H1 (cell line): ENCODE results near the gene WFIKKN1. TPM values are rescaled to one million over a fixed set of nuclear protein-coding genes. Genes with fewer than 3 reads are reported as not detected.

Experiments
- CTCF ChIA-PET: fragments of 300-600 bp; sonication (Branson Sonifier 250); formaldehyde crosslinking; loops from one replicate; lab custom pipeline; 2021; ENCODE audit not compliant: partially characterized antibody; lab: Charles Lee
- POLR2A ChIA-PET: fragments of 300-600 bp; sonication (Branson Sonifier 250); formaldehyde crosslinking; loops from one replicate; lab custom pipeline; 2021; ENCODE audit warnings: inconsistent platforms; ENCODE audit not compliant: partially characterized antibody; lab: Charles Lee
- DNase-seq, 2 experiments: peaks; one replicate each; pipeline versions ENCODE4 v3.0.0 to v3.0.0-alpha.2; 2010 to 2022; ENCODE audit warnings: low spot score in 2 of 2, low read depth in 1 of 2, mixed read lengths in 1 of 2
- FAIRE-seq: peaks from 2 replicates; lab custom pipeline; 2011; peaks lifted over from hg19 to GRCh38; lab: Jason Lieb, UNC
- H2AFZ ChIP-seq: 2 replicates; pipeline ENCODE4 v1.8.1; 2012; ENCODE audit warnings: low read length, inconsistent platforms
- H2AK5ac ChIP-seq: 2 replicates; pipeline ENCODE4 v1.6.1; 2013; ENCODE audit warnings: low read depth, low read length
- H2BK120ac ChIP-seq: replicated peaks from 2 replicates; pipeline ENCODE3; 2013; ENCODE audit warnings: low read depth, low read length, inconsistent platforms
- H2BK12ac ChIP-seq: 2 replicates; pipeline ENCODE4 v1.6.1; 2013; ENCODE audit warnings: low read depth, low read length
- H2BK15ac ChIP-seq: 2 replicates; pipeline ENCODE4 v1.6.1; 2013; ENCODE audit warnings: low read length
- H2BK20ac ChIP-seq: 2 replicates; pipeline ENCODE4 v1.6.1; 2013; ENCODE audit warnings: low read length
- H2BK5ac ChIP-seq: 2 replicates; pipeline ENCODE4 v1.6.1; 2013; ENCODE audit warnings: low read depth, low read length
- H3K14ac ChIP-seq: 2 replicates; pipeline ENCODE4 v1.6.1; 2013; ENCODE audit warnings: inconsistent platforms; ENCODE audit not compliant: insufficient read length
- H3K18ac ChIP-seq: 2 replicates; pipeline ENCODE4 v1.6.1; 2013; ENCODE audit warnings: low read length; ENCODE audit errors: extremely low read depth
- H3K23ac ChIP-seq: 2 replicates; pipeline ENCODE4 v1.6.1; 2013; ENCODE audit warnings: inconsistent platforms; ENCODE audit not compliant: insufficient read length
- H3K23me2 ChIP-seq: 2 replicates; pipeline ENCODE4 v1.6.1; 2013; ENCODE audit warnings: low read depth, low read length
- H3K27ac ChIP-seq: 2 replicates; pipeline ENCODE4 v1.6.1; 2011; ENCODE audit warnings: low read depth, low read length, inconsistent platforms
- H3K27me3 ChIP-seq, 4 experiments: replicated peaks in 1 of 4; 1 replicate in 1 of 4; 2 replicates in 3 of 4; pipeline versions ENCODE4 v1.6.1 to v1.8.1; 2011 to 2013; ENCODE audit warnings: low read length in 3 of 4, mild to moderate bottlenecking in 3 of 4, inconsistent platforms in 2 of 4, mixed read lengths in 2 of 4, moderate library complexity in 1 of 4; ENCODE audit not compliant: control insufficient read depth in 3 of 4, insufficient read depth in 3 of 4; ENCODE audit errors: extremely low read depth in 1 of 4
- H3K36me3 ChIP-seq, 4 experiments: 2 replicates each; pipeline versions ENCODE4 v1.6.1 to v1.8.1; 2011 to 2013; ENCODE audit warnings: mild to moderate bottlenecking in 4 of 4, low read length in 3 of 4, moderate library complexity in 2 of 4, control low read depth in 1 of 4, inconsistent platforms in 1 of 4; ENCODE audit not compliant: insufficient read depth in 4 of 4, control insufficient read depth in 2 of 4
- H3K4ac ChIP-seq: replicated peaks from 2 replicates; pipeline ENCODE3; 2013; ENCODE audit warnings: low read length, low read depth, mixed read lengths, inconsistent platforms; ENCODE audit not compliant: insufficient read length
- H3K4me1 ChIP-seq, 4 experiments: replicated peaks in 1 of 4; 1 replicate in 1 of 4; 2 replicates in 3 of 4; pipeline versions ENCODE4 v1.6.1 to v1.8.1; 2011 to 2013; ENCODE audit warnings: low read length in 3 of 4, inconsistent platforms in 2 of 4, mixed read lengths in 1 of 4; ENCODE audit not compliant: insufficient read depth in 4 of 4, control insufficient read depth in 3 of 4
- H3K4me2 ChIP-seq, 2 experiments: 2 replicates each; pipeline versions ENCODE4 v1.6.1 to v1.8.1; 2011 to 2013; ENCODE audit warnings: low read depth in 2 of 2, low read length in 2 of 2, control low read depth in 1 of 2, inconsistent platforms in 1 of 2, mild to moderate bottlenecking in 1 of 2; ENCODE audit not compliant: insufficient read depth in 1 of 2
- H3K4me3 ChIP-seq, 4 experiments: fragments of 200-600, 300-600 bp in 1 of 4; sonication (generic), shearing (Covaris generic), sonication (Bioruptor Twin) in 1 of 4; 2 replicates each; pipeline versions ENCODE4 v1.5.1 to v1.8.1; 2011 to 2016; ENCODE audit warnings: low read length in 4 of 4, low read depth in 3 of 4, control low read depth in 2 of 4, inconsistent platforms in 2 of 4, mild to moderate bottlenecking in 2 of 4, mixed read lengths in 1 of 4, moderate library complexity in 1 of 4; ENCODE audit not compliant: insufficient read depth in 2 of 4; ENCODE audit errors: extremely low read depth in 1 of 4
- H3K56ac ChIP-seq: replicated peaks from 2 replicates; pipeline ENCODE3; 2013; ENCODE audit warnings: low read depth, mild to moderate bottlenecking, mixed read lengths, low read length, inconsistent platforms; ENCODE audit not compliant: insufficient read length
- H3K79me1 ChIP-seq: 2 replicates; pipeline ENCODE4 v1.6.1; 2013; ENCODE audit warnings: low read depth, low read length, control low read depth
- H3K79me2 ChIP-seq, 2 experiments: 2 replicates each; pipeline versions ENCODE4 v1.6.1 to v1.8.1; 2012 to 2013; ENCODE audit warnings: low read length in 2 of 2, mild to moderate bottlenecking in 2 of 2, inconsistent platforms in 1 of 2; ENCODE audit not compliant: insufficient read depth in 2 of 2, control insufficient read depth in 1 of 2
- H3K9ac ChIP-seq, 4 experiments: replicated peaks in 1 of 4; 1 replicate in 1 of 4; 2 replicates in 3 of 4; pipeline versions ENCODE4 v1.6.1 to v1.8.1; 2011 to 2013; ENCODE audit warnings: low read depth in 3 of 4, low read length in 3 of 4, control low read depth in 2 of 4, mild to moderate bottlenecking in 2 of 4, moderate library complexity in 2 of 4, inconsistent platforms in 1 of 4; ENCODE audit errors: extremely low read depth in 1 of 4
- H3K9me3 ChIP-seq, 2 experiments: 2 replicates each; pipeline versions ENCODE4 v1.6.1 to v1.8.1; 2012 to 2013; ENCODE audit warnings: mild to moderate bottlenecking in 2 of 2, moderate library complexity in 2 of 2, control low read depth in 1 of 2, inconsistent platforms in 1 of 2, low read depth in 1 of 2, low read length in 1 of 2, mixed read lengths in 1 of 2; ENCODE audit not compliant: insufficient read depth in 2 of 2
- H4K20me1 ChIP-seq, 2 experiments: replicated peaks in 1 of 2; 2 replicates each; pipeline versions ENCODE3 to v1.8.1; 2011 to 2013; ENCODE audit warnings: inconsistent platforms in 2 of 2, low read length in 2 of 2, mild to moderate bottlenecking in 1 of 2; ENCODE audit not compliant: insufficient read depth in 2 of 2, control insufficient read depth in 1 of 2
- H4K5ac ChIP-seq: 2 replicates; pipeline ENCODE4 v1.6.1; 2013; ENCODE audit warnings: low read length, low read depth, mixed read lengths, inconsistent platforms; ENCODE audit not compliant: insufficient read length
- H4K8ac ChIP-seq: 2 replicates; pipeline ENCODE4 v1.8.0; 2013; ENCODE audit warnings: mild to moderate bottlenecking, moderate library complexity, low read length, inconsistent platforms; ENCODE audit not compliant: insufficient read depth; ENCODE audit errors: extremely low read depth
- H4K91ac ChIP-seq: replicated peaks from 2 replicates; pipeline ENCODE3; 2013; ENCODE audit warnings: low read length, mixed read lengths, inconsistent platforms; ENCODE audit not compliant: insufficient read length
- BCL11A ChIP-seq, 2 experiments: IDR thresholded peaks; one replicate each; pipeline ENCODE4 v1.6.1; 2011; ENCODE audit warnings: low read depth in 2 of 2, low read length in 2 of 2, mild to moderate bottlenecking in 2 of 2
- CBX8 ChIP-seq: fragments of 300-800, 300-1000 bp; sonication (generic); IDR thresholded peaks from 2 replicates; pipeline ENCODE4 v1.7.1; 2016; ENCODE audit warnings: low read depth, low read length, borderline replicate concordance
- FOSL1 ChIP-seq: IDR thresholded peaks from 2 replicates; pipeline ENCODE4 v1.6.1; 2011; ENCODE audit warnings: mild to moderate bottlenecking, low read depth, low read length, moderate library complexity; ENCODE audit not compliant: insufficient read depth
- JUN ChIP-seq: IDR thresholded peaks from 2 replicates; pipeline ENCODE4 v1.6.1; 2011; ENCODE audit warnings: low read depth, mild to moderate bottlenecking, improper control_type of control experiment, low read length
- KDM1A ChIP-seq: fragments of 200-600, 300-600 bp; sonication (generic); IDR thresholded peaks from 2 replicates; pipeline ENCODE4 v1.7.1; 2016; ENCODE audit warnings: mild to moderate bottlenecking, low read length, borderline replicate concordance
- KDM4A ChIP-seq: IDR thresholded peaks from one replicate; pipeline ENCODE4 v1.7.1; 2012; ENCODE audit warnings: low read depth, mild to moderate bottlenecking, moderate library complexity, low read length, inconsistent platforms; ENCODE audit not compliant: severe bottlenecking
- POLR2A ChIP-seq, 2 experiments: IDR thresholded peaks; 1 replicate in 1 of 2; 2 replicates in 1 of 2; pipeline ENCODE4 v1.6.1; 2011; ENCODE audit warnings: low read depth in 2 of 2, low read length in 2 of 2, mild to moderate bottlenecking in 2 of 2; ENCODE audit errors: control extremely low read depth in 1 of 2
- POLR2AphosphoS5 ChIP-seq: IDR thresholded peaks from 2 replicates; pipeline ENCODE4 v1.6.1; 2011; ENCODE audit warnings: low read depth, low read length
- RNF2 ChIP-seq: fragments of 200-900, 300-1000 bp; sonication (generic); IDR thresholded peaks from 2 replicates; pipeline ENCODE4 v1.7.1; 2016; ENCODE audit warnings: borderline replicate concordance, low read depth, mild to moderate bottlenecking, antibody characterized with exemption, low read length; ENCODE audit not compliant: poor library complexity, severe bottlenecking; ENCODE audit errors: missing control alignments
- RXRA ChIP-seq: IDR thresholded peaks from 2 replicates; pipeline ENCODE4 v1.6.1; 2011; ENCODE audit warnings: low read depth, mild to moderate bottlenecking, low read length, moderate library complexity; ENCODE audit not compliant: insufficient read depth
- SIN3A ChIP-seq, 2 experiments: IDR thresholded peaks in 1 of 2; conservative IDR thresholded peaks in 1 of 2; 2 replicates each; pipeline ENCODE4 v1.6.1; 2011 to 2012; ENCODE audit warnings: low read length in 2 of 2, improper control_type of control experiment in 1 of 2, low read depth in 1 of 2, mild to moderate bottlenecking in 1 of 2
- SIRT6 ChIP-seq: IDR thresholded peaks from one replicate; pipeline ENCODE4 v1.7.1; 2012; ENCODE audit warnings: low read length, inconsistent platforms
- TAF7 ChIP-seq: optimal IDR thresholded peaks from 2 replicates; pipeline ENCODE3; 2011; ENCODE audit warnings: low read depth, mild to moderate bottlenecking, inconsistent platforms, low read length, moderate library complexity, borderline replicate concordance
- WGBS, 2 experiments: shearing (Covaris generic) in 1 of 2; methylation state at CpG; one replicate each; pipeline versions ENCODE4 v1.1.6 to v1.1.7; 2013 to 2015; ENCODE audit warnings: low lambda C conversion rate in 2 of 2, mixed read lengths in 2 of 2, inconsistent platforms in 1 of 2, low coverage in 1 of 2, missing lambda C conversion rate in 1 of 2; ENCODE audit not compliant: insufficient replicate concordance in 2 of 2, insufficient coverage in 1 of 2, insufficient read length in 1 of 2; ENCODE audit errors: extremely low coverage in 1 of 2, missing lambda C conversion rate in 1 of 2; 5-methylcytosine and 5-hydroxymethylcytosine counted together
- polyA plus RNA-seq, 7 experiments: library from polyadenylated mRNA; depleted of rRNA in 3 of 7; stranded (reverse) in 5 of 7; unstranded in 2 of 7; fragments of >200 nt in 5 of 7; fragments of 200-250 nt in 2 of 7; gene quantifications; 1 replicate in 5 of 7; 2 replicates in 1 of 7; 4 replicates in 1 of 7; pipeline versions ENCODE4 v1.2.1 to v1.2.3, GENCODE V29; 2011 to 2013; ENCODE audit warnings: missing spikeins in 2 of 7, mixed read lengths in 2 of 7
- total RNA-seq: library from RNA; stranded (reverse); fragmentation: NEBNext Ultra II Directional; extraction: Animal tissue kit (Norgen Biotek cat#: 25700); gene quantifications from 2 replicates; pipeline ENCODE4 v1.2.1, GENCODE V29; 2021

The WFIKKN1 gene
- total and polyA plus RNA-seq, 2 of the 8 experiments (the other 6 are each of a cell fraction or from before 2014, with no cell fraction given), result 11.4 to 15.8 TPM

- no peak overlapping the region for H4K5ac ChIP-seq
- H4K91ac ChIP-seq, result no peak overlapping the region
- peaks cover 6% of the 10 kb centered on the region for H3K79me1 ChIP-seq
- H3K9ac ChIP-seq, result no peak overlapping the region
- peaks cover 0 to 9% of the 10 kb centered on the region in 2 experiments for H4K20me1 ChIP-seq
- H3K18ac ChIP-seq, result no peak overlapping the region
- H3K4ac ChIP-seq, result no peak overlapping the region
- DNase-seq (no peak), FAIRE-seq (no peak)
- ChIA-PET CTCF (interaction anchor here (1.1 to 5.2 kb wide), 15 partner anchors 9 to 184 kb away, joined by 3 to 29 read pairs (median 4); partner anchors contain the start of genes RAB11FIP3 and RAB40C), POLR2A (interaction anchor here (0.7 to 1.4 kb wide), 3 partner anchors 9 to 86 kb away, joined by 3 to 4 read pairs (median 3); no protein-coding TSS in a partner anchor)
- H2BK5ac ChIP-seq, result no peak overlapping the region
- no peak overlapping the region for H3K4me3 ChIP-seq
- H2BK15ac ChIP-seq, result no peak overlapping the region
- 0 out of 2 replicates have a peak overlapping the region, but pooled peaks have one; percentile 39 for H2AK5ac ChIP-seq
- H3K4me2 ChIP-seq, result no peak overlapping the region
- no peak overlapping the region for H3K14ac ChIP-seq
- H3K27ac ChIP-seq, result no peak overlapping the region
- no peak overlapping the region for H2AFZ ChIP-seq
- no peak overlapping the region for H3K23ac ChIP-seq
- no peaks in the 10 kb centered on the region; a peak in 1 of 8 replicates for H3K36me3 ChIP-seq
- H4K8ac ChIP-seq, result no peak overlapping the region
- peaks cover 5 to 7% of the 10 kb centered on the region in 2 experiments; a peak in 3 of 4 replicates for H3K9me3 ChIP-seq
- H3K27me3 ChIP-seq, result no peaks in the 10 kb centered on the region
- H2BK20ac ChIP-seq, result 0 out of 2 replicates have a peak overlapping the region, but pooled peaks have one; percentile 18
- no peak overlapping the region for H2BK120ac ChIP-seq
- H3K56ac ChIP-seq, result no peak overlapping the region
- no peaks in the 10 kb centered on the region for H3K23me2 ChIP-seq
- H3K79me2 ChIP-seq, result peaks cover 0 to 2% of the 10 kb centered on the region in 2 experiments; a peak in 1 of 4 replicates
- 93% methylated on average over 12 of the region's 14 CpGs; no CpG with 5 or more reads in 1 of the 2 experiments for WGBS, 2 experiments
- 0 out of 2 replicates have a peak overlapping the region, but pooled peaks have one; percentile 27 for H2BK12ac ChIP-seq
- no peaks in the 10 kb centered on the region; a peak in 1 of 7 replicates for H3K4me1 ChIP-seq
- TF ChIP-seq TAF7, result no peak
- TF ChIP-seq RXRA, result no peak
- TF ChIP-seq CBX8, result no peak
- no peak for TF ChIP-seq POLR2AphosphoS5
- no peak for TF ChIP-seq SIN3A (conservative IDR thresholded peaks at IDR 0.05 in 1 of 2, IDR thresholded peaks at IDR 0.05 in 1 of 2; ENCODE audit: low read depth in 1 of 2, low read length in 2 of 2)
- TF ChIP-seq FOSL1, result no peak
- TF ChIP-seq SIRT6, result no peak
- no peak for TF ChIP-seq RNF2
- no peak for TF ChIP-seq KDM1A
- TF ChIP-seq KDM4A, result no peak
- TF ChIP-seq BCL11A (IDR thresholded peaks at IDR 0.05; ENCODE audit: low read depth in 2 of 2, low read length in 2 of 2), result no peak
- TF ChIP-seq JUN, result no peak
- no peak for TF ChIP-seq POLR2A (IDR thresholded peaks at IDR 0.05; ENCODE audit: control extremely low read depth in 1 of 2, low read depth in 2 of 2, low read length in 2 of 2)
Observed at GRCh38 chr16:609984-610383, 20.8 kb upstream of the WFIKKN1 start.
